ENCODE measurements around the gene IL18BP.

IL18BP gene

DNA sequence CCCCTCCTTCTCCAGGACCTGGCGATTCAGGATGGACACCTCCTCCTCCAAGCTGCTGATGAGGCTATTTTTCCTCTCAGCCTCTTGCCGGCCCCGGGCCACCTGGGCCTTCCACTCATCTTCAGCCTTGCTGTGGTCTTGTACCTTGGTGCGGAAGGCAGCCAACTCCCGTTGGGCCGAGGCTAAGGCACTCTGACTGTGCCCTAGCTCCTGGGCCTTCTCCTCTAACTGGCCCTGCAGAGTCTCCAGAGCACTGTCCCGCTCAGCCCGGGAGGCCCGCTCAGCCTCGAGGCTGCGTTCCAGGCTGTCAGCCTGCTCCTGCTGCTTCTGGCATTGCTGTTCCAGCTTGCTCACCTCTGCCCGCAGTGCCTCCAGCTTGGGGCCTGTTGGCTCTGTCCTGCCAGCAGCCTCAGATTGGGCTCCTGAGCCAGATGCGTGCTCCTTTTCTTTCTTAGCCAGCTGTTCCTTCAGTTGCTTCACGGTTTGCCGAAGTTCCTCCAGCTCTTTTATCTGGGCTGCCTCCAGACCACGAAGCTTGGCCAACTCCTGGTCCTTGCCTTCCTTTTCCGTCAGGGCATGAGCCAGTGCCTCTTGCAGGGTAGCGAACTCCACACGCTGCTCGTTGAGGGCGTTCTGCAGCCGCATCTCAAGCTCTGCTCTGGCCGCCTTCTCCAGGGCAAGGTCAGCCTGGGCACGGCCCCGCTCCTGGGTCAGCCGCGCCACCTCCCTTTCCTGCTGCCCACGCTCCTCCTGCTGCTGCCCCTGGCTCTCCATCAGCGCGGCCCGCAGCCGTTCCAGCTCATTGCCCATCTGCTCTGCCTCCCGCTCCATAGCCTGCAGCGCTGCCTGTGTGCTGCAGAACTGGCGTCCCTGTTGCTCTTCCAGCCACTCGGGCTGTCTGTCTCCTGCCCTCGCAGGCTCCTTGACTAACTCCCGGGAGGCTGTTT lies 15.3 kb downstream of the IL18BP start:
- DNase-seq: no peak

DNA sequence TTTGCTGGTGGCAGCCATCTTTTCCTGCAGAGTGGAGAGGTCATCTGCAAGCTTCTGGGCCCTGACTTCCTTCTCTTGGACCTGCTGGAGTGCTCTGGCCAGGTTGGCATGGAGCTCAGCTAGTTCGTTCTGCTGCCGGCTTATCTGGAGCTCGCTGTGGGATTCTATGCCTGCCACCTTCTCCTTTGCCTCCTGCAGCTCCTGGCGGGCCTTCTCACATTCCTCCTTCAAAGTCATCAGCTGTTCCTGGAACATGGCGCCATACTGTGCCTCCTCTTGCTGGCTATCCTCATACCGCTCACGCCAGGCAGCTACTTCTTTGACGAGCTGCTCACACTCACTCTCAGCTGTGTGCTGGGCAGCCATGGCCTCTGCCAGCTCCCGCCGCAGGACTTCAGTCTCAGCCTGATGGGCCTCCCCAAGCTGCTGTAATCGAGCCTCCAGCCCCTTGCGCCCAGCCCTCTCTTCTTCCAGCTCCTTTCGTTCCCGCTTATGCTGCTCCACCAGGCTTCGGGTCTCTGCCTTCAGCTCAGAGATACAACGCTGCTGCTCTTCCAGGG lies 16.1 kb downstream of the IL18BP start:
- DNase-seq: no peak

DNA sequence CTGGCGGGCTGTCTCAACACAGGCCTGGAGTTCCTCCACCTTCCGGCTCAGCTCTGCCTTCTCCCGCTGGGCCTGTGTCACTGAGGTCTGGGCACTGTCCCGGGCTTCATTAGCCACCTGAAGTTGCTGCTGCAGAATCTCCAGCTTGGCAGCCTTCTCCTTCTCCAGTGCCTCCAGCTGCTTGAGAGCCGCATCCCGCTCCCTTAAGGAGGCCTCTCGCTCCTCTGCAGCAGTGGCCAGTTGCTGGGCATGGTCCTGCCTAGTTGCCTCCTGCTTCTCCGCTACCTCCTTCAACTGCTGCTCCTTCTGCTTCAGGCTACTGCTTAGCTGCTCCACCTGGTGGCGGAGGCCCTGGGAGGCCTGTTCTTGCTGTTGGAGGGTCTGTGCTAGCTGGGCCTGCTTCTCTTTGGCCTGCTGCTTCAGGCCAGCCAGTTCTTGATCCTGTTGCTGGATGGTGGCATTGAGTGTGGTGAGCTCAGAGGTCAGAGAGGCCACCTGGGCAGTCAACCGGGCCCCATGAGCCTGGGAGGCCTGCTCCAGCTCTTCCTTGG lies 16.9 kb downstream of the IL18BP start:
- DNase-seq: no peak

DNA sequence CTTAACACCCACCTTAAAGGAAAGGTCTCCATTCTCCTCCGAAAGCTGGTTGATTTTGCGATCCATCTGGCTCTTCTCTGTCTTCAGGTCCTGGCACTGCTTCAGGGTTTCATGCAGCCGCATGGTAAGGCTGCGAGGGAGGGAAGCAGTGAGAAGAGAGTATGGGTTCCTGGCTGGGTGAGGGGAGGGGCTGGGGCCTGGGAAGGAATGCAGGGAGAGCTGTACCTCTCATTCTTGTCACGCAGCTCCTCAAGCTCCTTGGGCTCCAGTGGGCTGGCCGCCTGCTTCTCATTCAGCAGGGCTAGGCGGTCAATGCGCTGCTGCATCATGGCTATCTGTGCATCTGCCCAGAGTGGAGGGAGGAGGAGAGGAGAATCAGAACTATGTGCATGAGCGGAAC lies 19.5 kb downstream of the IL18BP start:
- no peak for DNase-seq

DNA sequence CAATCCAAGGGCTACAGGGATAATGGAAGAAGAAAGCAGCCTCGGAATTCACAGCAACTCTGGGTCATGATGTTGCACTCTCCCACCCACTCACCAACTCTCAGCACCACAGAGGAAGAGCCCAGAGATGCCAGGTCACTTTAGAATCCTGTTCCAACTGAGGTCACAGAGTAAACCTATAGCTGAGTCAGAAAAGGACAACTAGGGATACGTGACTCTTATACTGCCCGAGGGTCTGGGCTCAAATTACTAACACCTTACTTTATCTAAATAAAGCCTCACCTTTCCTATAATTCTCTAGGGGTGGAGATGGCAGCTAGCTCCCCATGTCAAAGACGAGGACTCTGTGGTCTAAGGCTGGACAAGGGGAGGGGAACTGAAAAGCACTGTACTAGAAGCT lies 24.6 kb downstream of the IL18BP start:
- DNase-seq: no peak

DNA sequence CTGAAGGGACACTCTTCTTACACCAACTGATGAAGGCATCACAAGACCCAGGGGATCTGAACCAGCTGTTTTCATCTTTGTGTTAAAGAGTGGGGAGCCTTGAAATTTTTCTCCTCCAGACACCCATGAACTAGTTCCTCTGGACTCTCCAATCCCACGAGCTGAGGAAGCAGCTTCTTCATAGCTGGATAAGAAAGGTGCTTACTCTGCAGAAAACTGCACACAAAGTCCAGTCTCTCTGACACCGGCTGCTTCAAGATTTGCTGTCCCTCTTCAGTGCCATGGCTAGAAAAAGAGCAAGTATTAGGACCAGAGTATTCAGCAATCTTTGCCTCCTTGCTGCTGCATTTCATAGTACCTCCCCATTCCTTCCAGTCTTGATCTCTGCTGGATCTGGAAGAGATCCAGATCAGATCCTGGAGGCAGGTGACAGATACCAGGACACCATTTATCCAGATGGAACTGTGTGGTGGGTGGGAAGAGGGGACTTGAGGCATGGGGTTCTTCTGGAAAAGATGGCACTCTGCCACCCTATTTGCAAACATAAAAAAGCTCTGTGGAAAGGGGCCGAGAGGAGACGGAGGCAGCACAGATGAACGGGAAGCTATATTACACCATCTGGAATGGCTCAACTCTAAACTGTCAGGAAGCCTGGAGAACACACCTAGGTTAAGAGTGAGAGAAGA lies 25.5 kb downstream of the IL18BP start:
- DNase-seq: no peak

DNA sequence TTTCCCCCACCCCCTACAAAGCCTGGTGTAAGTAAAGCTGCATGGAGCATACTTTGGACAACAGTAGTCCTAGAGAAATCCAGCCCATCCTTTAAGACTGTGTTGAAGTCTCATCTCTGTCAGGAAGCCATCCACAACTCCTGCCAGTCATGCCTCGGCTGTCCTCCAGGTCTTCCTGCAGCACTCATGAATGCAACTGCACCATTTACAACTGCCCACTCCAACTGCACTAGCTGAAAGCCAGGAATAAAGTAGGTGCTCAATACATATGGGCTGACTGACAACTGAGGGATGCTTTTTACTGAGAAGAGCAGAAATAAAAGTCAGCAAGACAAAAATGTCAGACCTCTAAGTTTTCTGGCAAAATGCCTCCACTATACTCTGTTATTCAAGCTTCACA lies 27.4 kb downstream of the IL18BP start:
- DNase-seq: no peak

DNA sequence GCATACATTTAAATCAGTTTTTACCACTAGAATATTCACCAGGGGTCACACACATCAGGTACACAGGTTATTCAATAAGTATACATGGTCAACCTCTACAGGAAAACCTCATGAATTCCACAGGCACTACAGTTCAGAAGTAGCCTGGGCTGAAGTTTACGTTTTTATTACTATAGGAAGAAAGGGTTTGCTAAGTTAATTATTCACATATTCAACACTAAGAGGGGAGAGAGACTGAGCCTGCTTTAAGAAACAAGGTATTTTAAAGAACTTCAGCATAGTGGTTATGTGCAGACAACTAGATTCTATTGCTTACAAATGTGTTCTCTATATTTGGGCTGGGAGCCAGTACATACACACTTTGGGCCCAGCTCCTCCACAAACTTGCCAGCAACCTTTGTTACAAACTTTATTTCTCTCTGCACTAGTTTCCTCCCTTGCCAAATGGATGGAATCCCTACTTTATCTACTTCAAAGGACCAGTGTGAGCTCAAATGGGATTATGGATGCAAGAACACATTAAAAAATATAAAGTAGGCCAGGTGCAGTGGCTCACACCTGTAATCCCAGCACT lies 31.9 kb downstream of the IL18BP start:
- no peak for DNase-seq

DNA sequence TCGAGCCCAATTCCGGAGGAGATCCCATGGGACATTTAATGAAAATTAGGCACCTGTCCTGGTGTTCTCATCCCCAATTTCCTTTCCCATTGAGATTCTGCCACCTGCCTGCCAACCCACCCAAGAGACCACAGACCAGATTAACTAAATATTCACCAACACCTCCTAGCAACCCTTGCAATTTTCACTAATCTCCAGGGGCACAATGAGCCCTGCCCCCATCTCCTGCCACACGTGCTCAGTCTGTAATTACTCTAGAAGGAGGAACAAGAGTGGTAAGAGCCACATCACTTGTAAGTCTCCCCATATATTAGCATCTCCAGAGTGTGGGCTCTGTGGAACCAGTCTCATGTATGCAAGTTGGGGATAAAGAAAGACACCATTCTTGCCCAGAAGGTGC lies 38.0 kb downstream of the IL18BP start:
- DNase-seq: no peak

DNA sequence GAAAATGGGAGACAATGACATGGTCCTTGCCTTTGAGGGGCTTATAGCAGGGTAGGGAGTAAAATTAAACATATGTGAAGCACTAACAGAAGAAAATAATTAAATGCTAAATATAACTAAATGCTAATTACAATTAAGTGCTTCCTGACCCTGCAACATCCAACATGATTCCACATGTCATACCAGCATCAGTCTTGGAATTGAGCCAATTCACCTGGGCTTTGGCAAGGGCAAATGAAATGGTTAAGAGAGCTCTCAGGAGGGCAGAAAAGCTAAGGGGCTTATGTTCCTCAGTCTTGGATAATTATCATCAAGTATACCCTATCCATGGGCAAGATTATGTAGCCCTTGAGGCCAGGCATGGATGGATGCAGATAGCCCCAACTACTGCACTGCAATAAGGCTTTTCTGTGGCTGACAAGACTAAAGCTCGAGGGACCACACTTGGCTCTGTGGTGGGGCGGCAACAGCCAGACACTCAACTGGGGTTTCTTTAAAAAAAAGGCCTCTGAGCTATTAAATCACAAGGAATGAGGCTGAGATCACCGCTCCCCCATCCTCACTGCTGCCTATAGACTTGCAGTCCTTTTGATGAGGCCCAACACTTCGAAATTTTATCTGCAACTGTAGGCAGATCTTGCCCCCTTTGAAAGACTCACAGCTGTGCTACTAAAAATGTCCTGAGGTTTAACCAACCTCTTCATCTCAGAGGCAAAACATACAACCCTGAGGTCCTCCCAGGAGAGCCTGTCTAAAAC lies 39.0 kb downstream of the IL18BP start:
- DNase-seq: no peak

DNA sequence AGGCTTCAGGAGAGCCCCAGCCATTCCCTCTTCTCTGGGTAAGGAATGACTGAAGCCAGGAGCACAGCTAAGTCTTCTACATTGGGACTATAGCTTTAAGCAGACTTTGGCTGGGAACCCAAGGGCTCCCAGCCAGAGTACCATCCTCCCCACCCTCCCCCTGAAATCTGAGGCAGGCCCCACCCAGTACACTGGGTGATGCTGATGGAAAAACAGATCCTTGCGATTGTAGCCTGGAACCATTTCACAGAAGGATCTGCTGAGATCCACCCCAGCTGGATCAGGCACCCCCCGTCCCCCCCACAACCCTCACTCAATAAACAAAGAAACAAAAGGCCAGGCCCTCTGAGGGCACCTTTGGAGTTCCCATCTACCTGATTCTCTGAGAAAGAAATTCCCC lies 39.8 kb downstream of the IL18BP start:
- no peak for DNase-seq

DNA sequence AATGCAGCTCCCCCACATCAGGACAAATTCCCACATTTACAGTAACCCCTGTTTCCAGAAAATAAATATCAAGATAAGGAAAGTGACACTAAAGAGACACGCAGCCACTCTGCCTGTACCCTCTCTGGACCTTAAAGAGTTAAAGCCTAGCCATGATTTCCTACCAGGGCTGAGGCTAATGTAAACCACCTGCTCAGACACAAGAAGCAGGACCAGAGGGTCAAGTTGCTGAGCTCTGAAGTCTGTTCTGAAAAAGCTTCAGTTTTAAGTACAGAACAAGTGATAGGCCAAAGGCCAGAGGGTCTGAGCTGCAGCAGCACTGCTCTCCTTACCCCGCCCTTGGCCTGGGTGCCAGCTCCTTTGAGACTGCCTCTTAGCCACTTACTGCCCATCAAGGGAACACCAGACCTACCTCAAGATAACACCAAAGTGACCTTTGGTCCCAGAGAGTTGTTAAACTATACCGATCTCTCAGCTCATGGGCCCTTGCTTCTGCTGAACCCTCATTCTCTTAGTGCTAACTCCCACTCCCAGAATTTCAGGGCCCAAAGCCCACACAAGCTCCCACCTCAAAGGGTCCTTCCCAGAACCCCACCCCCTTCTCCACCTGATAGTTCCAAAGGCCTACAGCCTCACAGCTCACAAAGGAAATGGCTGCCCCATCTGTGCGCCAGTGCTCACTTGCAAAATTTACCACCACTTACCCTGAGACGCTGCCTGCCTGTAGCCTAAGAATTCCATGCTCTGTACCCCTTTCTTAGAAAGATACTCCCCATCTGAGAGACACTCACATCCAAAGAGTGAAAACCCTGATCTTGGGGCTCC lies 40.5 kb downstream of the IL18BP start:
- DNase-seq: no peak

DNA sequence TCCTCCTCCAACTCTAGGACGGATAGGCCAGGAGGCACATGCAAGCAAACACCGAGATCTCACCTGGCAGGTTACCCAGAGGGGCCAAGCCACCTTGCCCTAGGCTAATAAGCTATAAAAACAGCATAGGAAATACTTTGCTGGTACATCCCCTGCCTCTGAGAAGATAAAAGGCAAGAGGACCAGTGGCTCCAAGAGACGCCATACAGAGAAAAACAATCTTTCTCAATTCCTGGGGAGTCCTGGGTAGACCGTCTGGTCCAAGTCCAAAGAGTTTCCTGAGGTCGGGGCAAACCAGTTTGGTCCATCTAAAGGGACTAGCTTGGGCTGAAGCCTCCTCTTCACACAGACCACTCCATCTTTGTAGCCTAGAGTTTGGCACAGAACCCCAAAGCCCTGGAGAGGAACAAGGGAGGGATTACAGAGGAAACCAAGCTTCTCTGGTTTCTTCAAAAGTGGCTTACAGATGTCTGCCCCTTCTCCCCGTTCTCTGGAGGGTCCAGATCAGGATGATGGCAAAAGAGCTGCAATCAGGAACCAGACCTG lies 41.2 kb downstream of the IL18BP start:
- DNase-seq: no peak

DNA sequence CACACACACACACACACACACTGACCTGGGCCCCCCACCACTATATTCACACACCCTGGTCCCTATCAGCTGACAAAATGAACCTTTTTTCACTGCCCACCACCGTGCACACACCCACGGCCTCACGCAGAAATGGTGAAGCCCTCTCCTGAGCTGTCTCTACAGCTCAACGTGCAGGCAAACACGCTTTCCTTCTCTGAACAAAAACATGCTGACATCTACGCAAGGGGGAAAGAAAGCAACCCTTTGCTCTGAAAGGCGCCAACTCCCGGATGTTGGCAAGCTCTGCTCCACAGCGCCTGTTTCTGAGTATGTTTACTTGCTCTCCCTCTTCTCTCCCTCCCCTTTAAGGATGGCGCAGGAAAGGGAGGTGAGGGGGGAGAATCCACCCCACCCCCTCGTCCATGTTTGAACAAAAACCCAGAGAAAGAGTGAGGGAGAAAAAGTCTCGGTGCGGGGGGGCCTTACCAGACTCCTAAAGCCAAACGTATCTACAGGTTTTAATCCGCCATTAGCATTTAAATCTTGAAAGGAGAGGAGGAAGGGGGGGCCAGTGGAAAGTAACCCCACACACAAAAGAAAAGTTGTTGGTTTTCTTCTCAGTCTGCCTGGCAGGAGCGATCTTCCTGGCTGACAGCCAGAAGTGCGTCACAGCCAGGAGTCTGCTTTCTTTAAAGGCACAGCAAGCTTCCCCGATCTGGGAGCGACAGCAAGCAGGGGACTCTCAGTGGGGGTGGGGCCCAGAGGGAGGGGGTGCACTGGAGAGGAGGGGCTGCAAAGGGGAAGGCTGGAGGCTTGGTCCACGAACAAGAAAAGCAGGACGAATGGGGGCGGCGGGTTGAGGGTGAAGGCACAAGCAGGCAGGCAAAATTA lies 42.0 kb downstream of the IL18BP start:
- peak; percentile 78 for DNase-seq

DNA sequence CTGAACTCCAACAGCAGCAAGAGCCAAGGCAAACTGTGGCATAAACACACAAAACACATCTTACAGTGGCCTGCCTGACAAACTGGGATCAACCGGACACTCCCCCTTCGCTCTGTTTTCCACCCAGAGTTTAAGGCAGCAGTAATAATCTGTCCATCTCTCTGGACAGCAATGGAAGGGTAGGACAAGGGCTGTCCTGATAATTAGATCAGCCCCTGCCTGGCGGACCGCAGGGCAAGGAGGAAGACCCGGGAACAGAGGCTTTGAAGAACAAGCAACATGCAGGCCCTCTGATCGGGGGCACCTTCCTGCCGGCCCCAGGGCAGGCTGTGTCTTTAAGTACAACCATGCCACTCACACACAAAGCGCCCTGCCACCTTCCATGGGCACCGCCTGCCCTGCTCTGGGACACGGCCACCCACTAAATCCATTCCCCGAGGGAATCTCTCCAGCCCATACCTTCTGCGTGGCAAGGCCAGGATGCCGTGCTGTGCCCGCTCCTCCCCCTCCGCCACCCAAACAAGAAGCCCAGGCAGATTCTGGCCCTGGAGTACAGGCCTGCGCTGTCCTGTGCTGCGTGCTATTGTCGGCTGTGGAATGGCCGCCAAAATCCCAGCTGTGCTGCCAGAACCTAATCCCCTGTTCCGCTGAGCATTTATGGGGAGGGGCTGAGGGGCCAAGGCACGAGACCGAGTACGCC lies 42.8 kb downstream of the IL18BP start:
- DNase-seq: peak; percentile 44

DNA sequence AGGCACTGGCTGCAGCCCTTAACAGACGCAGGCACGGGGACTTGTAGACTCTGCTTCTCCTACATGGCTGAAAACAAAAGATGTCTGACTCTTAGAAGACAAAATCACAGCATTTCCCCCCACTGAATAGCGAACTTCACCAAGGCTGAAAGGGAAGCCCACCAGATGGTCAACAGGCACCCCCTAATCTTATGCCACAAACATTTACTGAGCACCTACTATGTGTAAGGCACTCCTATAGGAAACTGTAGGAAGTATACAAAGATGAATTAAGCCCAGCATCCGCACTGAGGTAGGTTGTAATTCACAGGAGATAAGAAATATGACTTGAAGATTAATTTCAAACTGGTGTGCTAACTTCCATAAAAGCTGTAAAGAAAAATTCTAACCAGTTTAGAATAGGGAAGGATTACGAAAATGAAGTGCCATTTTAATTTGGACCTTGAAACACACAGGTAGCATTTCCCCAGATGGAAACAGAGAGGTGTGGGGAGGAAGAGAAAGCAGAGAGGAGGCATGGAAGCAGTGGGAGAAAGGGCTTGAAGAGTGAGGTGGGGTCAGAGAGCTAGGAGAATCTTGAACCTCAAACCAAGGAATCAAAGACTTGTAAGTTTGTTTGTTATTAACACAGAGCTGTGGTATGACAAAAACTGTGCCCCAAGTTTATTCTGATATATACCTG lies 43.5 kb downstream of the IL18BP start:
- DNase-seq: no peak

DNA sequence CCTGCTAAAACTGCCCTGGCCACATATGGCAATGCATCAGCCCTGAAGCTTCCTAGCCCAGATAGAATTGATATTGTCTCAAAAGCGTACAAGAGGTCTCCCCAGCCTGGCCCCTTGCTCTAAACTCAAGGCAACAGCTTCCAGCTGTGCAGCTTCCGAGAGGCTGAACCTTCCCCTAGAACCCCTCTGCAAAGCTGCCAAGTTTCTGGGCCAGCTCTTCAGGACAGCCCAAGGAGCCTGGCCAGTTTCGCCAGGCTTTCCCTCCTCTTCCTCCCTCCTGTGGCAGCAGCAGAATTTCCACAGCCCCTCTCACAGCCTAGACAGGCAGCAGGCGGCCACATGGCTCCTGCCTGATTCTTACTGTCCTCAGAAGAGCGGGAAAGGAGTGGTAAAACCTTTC lies 47.1 kb downstream of the IL18BP start:
- no peak for DNase-seq

DNA sequence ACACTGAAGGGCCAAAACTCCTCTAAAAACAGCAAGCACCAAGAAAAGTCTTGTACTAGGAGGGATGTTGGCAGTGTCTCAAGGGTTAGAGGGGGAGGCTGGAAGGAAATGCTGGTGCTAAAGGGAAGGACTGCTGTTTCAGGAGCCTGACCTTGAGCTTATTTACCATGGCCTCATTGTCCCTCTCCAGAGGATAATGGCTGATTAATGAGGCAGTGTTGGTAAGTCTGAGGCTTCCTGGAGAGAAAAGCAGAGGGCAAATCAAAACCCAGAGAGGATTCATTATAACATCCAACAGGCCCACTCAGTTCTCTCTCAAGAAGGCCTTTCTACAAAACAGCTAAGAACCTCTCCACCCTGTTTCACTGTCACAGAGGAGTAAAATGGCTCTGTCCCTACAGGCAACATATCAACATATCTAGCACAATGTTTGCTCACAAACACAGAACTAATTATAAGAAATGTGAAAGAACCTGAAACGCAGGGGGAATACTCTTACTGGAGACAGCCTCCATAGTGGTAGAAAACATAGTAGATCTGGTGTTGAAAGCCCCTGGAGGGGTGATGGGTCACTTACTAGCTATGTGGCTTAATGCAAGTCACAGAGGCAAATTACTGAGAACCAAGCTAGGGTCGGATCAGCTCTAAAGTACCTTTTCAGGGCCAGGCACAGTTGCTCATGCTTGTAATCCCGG lies 50.2 kb downstream of the IL18BP start:
- DNase-seq: no peak
